ENCODE measurements around the gene DENND5B. TPM values are rescaled to one million over a fixed set of nuclear protein-coding genes. Genes with fewer than 3 reads are reported as not detected.

DENND5B gene
- total RNA-seq, 4 donors from 2014 or later, result 4.6 to 6.4 (median 5.4) TPM

GRCh38 chr12:31517994-31518393, 72.9 kb downstream of the DENND5B start:
- TF ChIP-seq CTCF (IDR thresholded peaks at IDR 0.05) (no peak), POLR2A (IDR thresholded peaks at IDR 0.05) (no peak)
- DNase-seq (ENCODE audit: low spot score in 2 of 2), result no peak
- H3K4me3 ChIP-seq (ENCODE audit: low read depth, poor library complexity, severe bottlenecking), result no peak overlapping the region
- WGBS, 2 donors, result 75 to 86% methylated on average over 1 of the region's 1 CpG
- intact Hi-C loops (cut with DNase I; ENCODE audit: low total_unique reads), result no loop called here

- WGBS, 2 donors, result 78 to 81% methylated on average over 2 of the region's 2 CpGs
- intact Hi-C loops (cut with DNase I; ENCODE audit: low total_unique reads), result no loop called here
- TF ChIP-seq POLR2A (IDR thresholded peaks at IDR 0.05), result no peak
- no peak for TF ChIP-seq CTCF (IDR thresholded peaks at IDR 0.05)
- DNase-seq (ENCODE audit: low spot score in 2 of 2), result no peak
- H3K4me3 ChIP-seq (ENCODE audit: low read depth, poor library complexity, severe bottlenecking), result no peak overlapping the region
Observed at GRCh38 chr12:31516702-31517101, 74.2 kb downstream of the DENND5B start.

DNA sequence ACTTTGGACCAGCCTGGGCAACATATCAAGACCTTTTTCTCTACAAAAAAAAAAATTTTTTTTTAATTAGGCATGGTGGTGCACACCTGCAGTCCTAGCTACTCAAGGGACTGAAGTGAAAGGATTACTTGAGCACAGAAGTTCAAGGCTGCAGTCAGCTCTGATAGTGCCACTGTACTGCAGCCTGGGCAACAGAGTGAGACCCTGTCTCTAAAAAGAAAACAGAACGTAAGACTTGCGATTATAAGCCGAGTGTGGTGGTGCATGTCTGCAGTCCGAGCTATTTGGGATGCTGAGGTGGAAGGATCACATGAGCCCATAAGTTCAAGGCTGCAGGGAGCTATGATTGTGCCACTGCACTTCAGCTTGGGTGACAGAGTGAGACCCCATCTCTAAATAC, 76.0 kb downstream of the DENND5B start:
- no peak overlapping the region for H3K4me3 ChIP-seq (ENCODE audit: low read depth, poor library complexity, severe bottlenecking)
- DNase-seq (ENCODE audit: low spot score in 2 of 2), result no peak
- 97% methylated on average over 4 of the region's 4 CpGs for WGBS, 2 donors
- TF ChIP-seq CTCF (IDR thresholded peaks at IDR 0.05) (no peak), POLR2A (IDR thresholded peaks at IDR 0.05) (no peak)
- intact Hi-C loops (cut with DNase I; ENCODE audit: low total_unique reads), result no loop called here

GRCh38 chr12:31510034-31510433, 80.9 kb downstream of the DENND5B start:
- H3K4me3 ChIP-seq (ENCODE audit: low read depth, poor library complexity, severe bottlenecking), result no peak overlapping the region
- no peak for DNase-seq (ENCODE audit: low spot score in 2 of 2)
- intact Hi-C loops (cut with DNase I; ENCODE audit: low total_unique reads), result no loop called here
- no peak for TF ChIP-seq POLR2A (IDR thresholded peaks at IDR 0.05)
- TF ChIP-seq CTCF (IDR thresholded peaks at IDR 0.05), result no peak
- 53 to 56% methylated on average over 4 of the region's 4 CpGs for WGBS, 2 donors

GRCh38 chr12:31508436-31509150, 82.3 kb downstream of the DENND5B start:
- intact Hi-C loops (cut with DNase I; ENCODE audit: low total_unique reads), result no loop called here
- DNase-seq (ENCODE audit: low spot score in 2 of 2), result no peak
- WGBS, 2 donors, result 82 to 84% methylated on average over 4 of the region's 4 CpGs
- no peak for TF ChIP-seq CTCF (IDR thresholded peaks at IDR 0.05)
- TF ChIP-seq POLR2A (IDR thresholded peaks at IDR 0.05), result no peak
- no peak overlapping the region for H3K4me3 ChIP-seq (ENCODE audit: low read depth, poor library complexity, severe bottlenecking)

DNA sequence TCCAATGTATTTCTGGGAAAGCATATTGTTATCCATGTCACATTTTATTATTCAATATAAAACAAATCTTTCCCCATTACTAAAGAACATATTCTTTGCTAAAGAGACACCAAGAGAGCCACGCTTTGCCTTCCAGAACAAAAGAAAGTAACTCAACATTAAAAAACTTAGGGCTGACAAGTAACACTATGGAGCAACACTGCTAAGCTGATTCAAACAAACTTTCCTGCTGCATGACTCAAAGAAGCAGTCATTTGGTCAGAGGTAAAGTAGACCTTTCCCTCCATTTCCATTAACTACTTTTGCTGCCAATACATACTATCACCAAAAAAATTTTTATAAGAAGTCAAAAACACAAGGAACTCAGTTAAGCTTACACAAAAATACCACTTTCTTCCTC, 83.0 kb downstream of the DENND5B start:
- TF ChIP-seq POLR2A (IDR thresholded peaks at IDR 0.05) (no peak), CTCF (IDR thresholded peaks at IDR 0.05) (no peak)
- 91% methylated on average over 1 of the region's 1 CpG for WGBS, 2 donors
- no peak for DNase-seq (ENCODE audit: low spot score in 2 of 2)
- intact Hi-C loops (cut with DNase I; ENCODE audit: low total_unique reads), result no loop called here
- H3K4me3 ChIP-seq (ENCODE audit: low read depth, poor library complexity, severe bottlenecking), result no peak overlapping the region

Measured in lower leg skin (tissue), 4 donors.